Endothelial cell (in vitro differentiated cells): Measurements from ENCODE around the gene SORCS2. TPM values are rescaled to one million over a fixed set of nuclear protein-coding genes. Genes with fewer than 3 reads are reported as not detected.

Experiments used
- DNase-seq: peaks from one replicate; pipeline ENCODE4 v3.0.0; 2021; ENCODE audit warnings: low spot score
- H3K27ac Mint-ChIP-seq: one replicate; pipeline ENCODE4 v1.8.0; 2021; ENCODE audit warnings: mixed read lengths, inconsistent platforms; ENCODE audit not compliant: unreplicated experiment
- H3K27me3 Mint-ChIP-seq: one replicate; pipeline ENCODE4 v1.8.0; 2021; ENCODE audit warnings: mild to moderate bottlenecking, moderate library complexity, mixed read lengths, inconsistent platforms; ENCODE audit not compliant: unreplicated experiment
- H3K36me3 Mint-ChIP-seq: one replicate; pipeline ENCODE4 v1.8.0; 2021; ENCODE audit warnings: mild to moderate bottlenecking, low read depth, mixed read lengths, inconsistent platforms; ENCODE audit not compliant: unreplicated experiment
- H3K4me1 Mint-ChIP-seq: one replicate; pipeline ENCODE4 v1.8.0; 2021; ENCODE audit warnings: mild to moderate bottlenecking, mixed read lengths, inconsistent platforms; ENCODE audit not compliant: unreplicated experiment
- H3K4me3 Mint-ChIP-seq: one replicate; pipeline ENCODE4 v1.8.0; 2021; ENCODE audit warnings: mild to moderate bottlenecking, mixed read lengths, inconsistent platforms; ENCODE audit not compliant: unreplicated experiment
- H3K9me3 Mint-ChIP-seq: one replicate; pipeline ENCODE4 v1.8.0; 2021; ENCODE audit warnings: mixed read lengths, inconsistent platforms; ENCODE audit not compliant: unreplicated experiment
- total RNA-seq: library from RNA; stranded (reverse); fragmentation: NEBNext Ultra II Directional; extraction: Animal tissue kit (Norgen Biotek cat#: 25700); gene quantifications from one replicate; pipeline ENCODE4 v1.2.1, GENCODE V29; 2021; ENCODE audit not compliant: unreplicated experiment
- TF ChIP-seq, protein P1 (sequence below): fragments of 200-600 bp; sonication (generic); IDR thresholded peaks from one replicate; pipeline ENCODE4 v1.5.0; 2021; ENCODE audit warnings: antibody characterized with exemption; ENCODE audit not compliant: unreplicated experiment

Gene SORCS2
- total RNA-seq, 1 donor from 2014 or later: 1.3 TPM

DNA sequence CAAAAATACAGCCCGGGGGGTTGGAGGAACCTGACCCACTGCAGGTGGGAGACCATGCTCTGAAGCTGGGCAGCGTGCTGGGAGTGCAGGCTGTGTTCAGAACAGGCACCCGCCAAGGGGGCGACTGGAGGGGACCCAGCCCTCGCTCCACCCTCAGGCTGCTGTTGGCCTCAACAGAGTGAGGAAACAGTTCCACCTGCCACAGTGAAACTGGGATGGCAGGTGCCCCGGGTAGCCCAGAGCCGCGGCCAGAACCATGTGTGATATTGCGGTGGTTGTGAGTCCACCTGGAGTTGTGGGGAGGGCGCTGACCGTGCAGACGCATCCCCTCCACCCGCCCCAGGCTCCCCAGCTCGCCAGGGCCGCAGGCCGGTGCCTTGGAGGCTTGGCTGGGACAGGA, 288.1 kb downstream of the SORCS2 start:
- Mint-ChIP-seq H3K27ac (no peak overlapping the region), H3K4me3 (no peak overlapping the region), H3K9me3 (no peaks in the 10 kb centered on the region), H3K36me3 (no peaks in the 10 kb centered on the region), H3K4me1 (no peaks in the 10 kb centered on the region), H3K27me3 (peaks cover 6% of the 10 kb centered on the region)
- DNase-seq: no peak
- TF ChIP-seq, protein P1, sequence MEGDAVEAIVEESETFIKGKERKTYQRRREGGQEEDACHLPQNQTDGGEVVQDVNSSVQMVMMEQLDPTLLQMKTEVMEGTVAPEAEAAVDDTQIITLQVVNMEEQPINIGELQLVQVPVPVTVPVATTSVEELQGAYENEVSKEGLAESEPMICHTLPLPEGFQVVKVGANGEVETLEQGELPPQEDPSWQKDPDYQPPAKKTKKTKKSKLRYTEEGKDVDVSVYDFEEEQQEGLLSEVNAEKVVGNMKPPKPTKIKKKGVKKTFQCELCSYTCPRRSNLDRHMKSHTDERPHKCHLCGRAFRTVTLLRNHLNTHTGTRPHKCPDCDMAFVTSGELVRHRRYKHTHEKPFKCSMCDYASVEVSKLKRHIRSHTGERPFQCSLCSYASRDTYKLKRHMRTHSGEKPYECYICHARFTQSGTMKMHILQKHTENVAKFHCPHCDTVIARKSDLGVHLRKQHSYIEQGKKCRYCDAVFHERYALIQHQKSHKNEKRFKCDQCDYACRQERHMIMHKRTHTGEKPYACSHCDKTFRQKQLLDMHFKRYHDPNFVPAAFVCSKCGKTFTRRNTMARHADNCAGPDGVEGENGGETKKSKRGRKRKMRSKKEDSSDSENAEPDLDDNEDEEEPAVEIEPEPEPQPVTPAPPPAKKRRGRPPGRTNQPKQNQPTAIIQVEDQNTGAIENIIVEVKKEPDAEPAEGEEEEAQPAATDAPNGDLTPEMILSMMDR: no peak

DNA sequence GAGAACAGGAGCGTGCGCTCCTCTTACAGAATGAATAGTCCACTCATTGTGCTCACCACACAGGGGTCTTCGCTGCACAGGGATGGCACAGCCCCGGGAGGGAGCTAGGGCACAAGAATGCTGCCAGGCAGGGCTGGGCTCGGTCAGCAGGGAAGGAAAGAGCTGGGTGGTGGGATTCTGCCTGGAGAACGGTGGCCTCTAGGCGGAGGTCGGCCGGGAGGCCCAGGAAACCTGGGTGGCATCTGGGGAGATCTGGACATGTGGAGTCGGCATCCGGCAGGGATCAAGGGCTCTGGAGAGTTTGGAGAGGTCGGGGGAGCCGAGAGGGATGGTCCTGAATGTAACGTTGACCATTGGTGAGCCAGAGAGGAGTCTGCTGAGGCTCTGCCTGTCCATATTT, 288.9 kb downstream of the SORCS2 start:
- no peak overlapping the region for H3K27ac Mint-ChIP-seq
- DNase-seq: no peak

DNA sequence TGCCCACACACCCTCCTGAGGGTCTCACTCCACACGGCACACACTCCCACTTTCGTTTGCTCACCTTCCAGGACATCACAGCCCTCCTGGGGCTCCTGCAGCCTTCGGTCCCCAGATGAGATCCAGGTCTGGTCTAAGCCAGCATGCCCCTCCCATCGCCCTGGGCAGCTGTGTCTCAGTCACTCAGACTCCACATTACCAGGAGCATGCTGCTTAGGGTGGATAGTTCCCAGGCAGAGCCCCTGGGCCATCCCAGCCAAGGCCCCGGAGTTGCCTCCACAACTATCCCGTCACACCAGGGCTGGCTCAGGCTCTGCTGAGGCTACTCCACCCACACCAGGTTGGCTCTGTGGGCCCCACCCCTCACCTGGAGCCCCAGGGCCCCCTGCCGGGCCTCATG, 292.8 kb downstream of the SORCS2 start:
- H3K27me3 Mint-ChIP-seq: peaks cover 4% of the 10 kb centered on the region
- H3K4me3 Mint-ChIP-seq: no peak overlapping the region
- H3K27ac Mint-ChIP-seq: no peak overlapping the region
- no peaks in the 10 kb centered on the region for H3K4me1 Mint-ChIP-seq
- no peak for DNase-seq
- no peaks in the 10 kb centered on the region for H3K36me3 Mint-ChIP-seq
- no peaks in the 10 kb centered on the region for H3K9me3 Mint-ChIP-seq
- TF ChIP-seq, protein P1: no peak

More for the DNA sequence above, 288.9 kb downstream of the SORCS2 start:
- H3K27me3 Mint-ChIP-seq: peaks cover 3% of the 10 kb centered on the region
- no peak overlapping the region for H3K4me3 Mint-ChIP-seq
- TF ChIP-seq, protein P1: no peak
- H3K9me3 Mint-ChIP-seq: no peaks in the 10 kb centered on the region
- H3K4me1 Mint-ChIP-seq: no peaks in the 10 kb centered on the region
- H3K36me3 Mint-ChIP-seq: no peaks in the 10 kb centered on the region

DNA sequence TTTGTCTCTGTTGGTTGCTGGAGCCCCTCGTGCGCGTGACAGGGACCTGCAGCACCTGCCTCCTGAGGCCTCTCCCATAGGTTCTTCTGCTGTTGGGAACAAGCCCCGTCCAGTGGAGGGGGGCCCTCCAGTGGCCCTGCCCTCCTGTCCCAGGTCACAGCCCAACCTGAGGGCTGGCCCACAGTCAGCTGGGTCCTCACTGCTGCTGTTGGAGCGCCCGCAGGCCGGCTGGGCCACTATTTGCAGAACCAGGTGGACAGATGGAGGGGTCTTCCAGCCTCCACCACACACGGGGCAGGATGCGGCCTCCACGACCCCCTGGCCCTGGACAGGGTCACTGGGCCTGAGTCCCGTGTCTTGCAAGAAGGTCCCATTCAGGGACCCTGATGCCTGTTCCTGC, 293.8 kb downstream of the SORCS2 start:
- TF ChIP-seq, protein P1: no peak
- Mint-ChIP-seq H3K36me3 (no peaks in the 10 kb centered on the region), H3K27me3 (peaks cover 4% of the 10 kb centered on the region), H3K27ac (no peak overlapping the region), H3K9me3 (no peaks in the 10 kb centered on the region), H3K4me3 (no peak overlapping the region), H3K4me1 (no peaks in the 10 kb centered on the region)
- DNase-seq: no peak

DNA sequence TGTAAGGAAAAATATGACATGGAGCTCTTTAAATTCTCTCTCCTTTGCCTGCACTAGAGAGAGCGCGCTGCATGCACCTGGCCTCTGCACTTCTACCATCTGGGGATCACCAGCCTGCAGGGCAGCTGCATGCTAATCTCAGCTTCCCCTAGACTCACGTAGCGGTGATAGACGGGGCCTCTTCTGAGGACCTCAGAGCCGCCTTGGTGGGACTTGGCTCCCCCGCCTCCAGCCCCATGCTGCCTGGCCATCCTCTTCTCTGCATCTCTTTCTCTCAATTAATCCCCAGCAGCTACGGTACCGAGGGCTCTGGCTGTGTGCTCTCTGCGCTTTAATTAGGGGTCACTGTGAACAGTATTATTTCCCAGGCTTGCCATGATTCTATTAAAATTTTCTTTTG, 295.2 kb downstream of the SORCS2 start:
- no peak for DNase-seq

More for the DNA sequence above, 295.2 kb downstream of the SORCS2 start:
- peaks cover 4% of the 10 kb centered on the region for H3K27me3 Mint-ChIP-seq
- TF ChIP-seq, protein P1: no peak
- H3K36me3 Mint-ChIP-seq: no peaks in the 10 kb centered on the region
- H3K4me1 Mint-ChIP-seq: no peaks in the 10 kb centered on the region
- no peak overlapping the region for H3K27ac Mint-ChIP-seq
- H3K9me3 Mint-ChIP-seq: no peaks in the 10 kb centered on the region
- no peak overlapping the region for H3K4me3 Mint-ChIP-seq
